Measurements from ENCODE around the gene UNC5A. TPM values are rescaled to one million over a fixed set of nuclear protein-coding genes. Genes with fewer than 3 reads are reported as not detected.

Gene UNC5A
- total RNA-seq, 1 experiment from 2014 or later = 0.13 TPM

DNA sequence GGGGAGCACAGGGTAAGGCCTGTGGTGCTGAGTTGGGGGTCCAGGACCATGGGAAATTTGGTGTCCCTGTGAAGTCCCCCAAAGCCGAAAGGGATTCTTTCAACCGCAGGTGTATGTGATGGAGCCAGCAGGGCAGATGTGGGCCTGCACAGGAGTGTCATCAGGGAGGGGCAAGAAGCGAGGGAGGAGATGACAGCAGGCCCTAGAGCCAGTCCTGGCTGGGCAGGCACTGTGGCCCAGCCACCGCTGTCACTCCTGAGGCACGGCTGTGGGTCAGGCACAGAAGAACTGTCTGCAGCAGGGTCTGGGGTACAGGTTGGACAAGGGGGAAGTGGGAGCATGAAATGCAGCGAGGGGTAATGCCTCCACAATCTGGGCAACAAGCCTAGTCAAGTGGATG is 83.9 kb downstream of the UNC5A start:
- no peak for DNase-seq (ENCODE audit: low read depth, low spot score)
- Histone ChIP-seq H3K4me1 (ENCODE audit: control insufficient read depth, insufficient read depth, low read length) (no peaks in the 10 kb centered on the region), H3K27me3 (ENCODE audit: control insufficient read depth, insufficient read depth, low read length) (no peaks in the 10 kb centered on the region; the same call in 1 of the 2 replicates), H3K36me3 (ENCODE audit: control insufficient read depth, insufficient read depth, low read length) (no peaks in the 10 kb centered on the region), H3K27ac (ENCODE audit: low read length) (no peak overlapping the region), H3K9me3 (ENCODE audit: control insufficient read depth, insufficient read depth, low read depth, low read length) (no peaks in the 10 kb centered on the region), H3K4me3 (ENCODE audit: low read depth in 2 of 2, low read length in 2 of 2) (no peak overlapping the region)
- BruUV-seq (replicated peaks) = no TSS peak
- CTCF ChIA-PET = no interaction called here
- POLR2A ChIA-PET = no interaction called here
- no peak for ATAC-seq
- in situ Hi-C loops (cut with HindIII; ENCODE audit: low pct_unique_long_range_greater_than_20kb, low sequenced_read_pairs) (no loop called here), intact Hi-C loops (cut with micrococcal nuclease; ENCODE audit: unreplicated experiment) (no loop called here)
- no peak for TF ChIP-seq POLR2AphosphoS5 (IDR thresholded peaks at IDR 0.05; ENCODE audit: low read depth, low read length)
- no peak for TF ChIP-seq SIN3A (IDR thresholded peaks at IDR 0.05; ENCODE audit: borderline replicate concordance, insufficient read depth, low read depth, low read length)
- TF ChIP-seq TCF7L2 (IDR thresholded peaks at IDR 0.05; ENCODE audit: low read depth, low read length) = no peak
- TF ChIP-seq, protein P1, sequence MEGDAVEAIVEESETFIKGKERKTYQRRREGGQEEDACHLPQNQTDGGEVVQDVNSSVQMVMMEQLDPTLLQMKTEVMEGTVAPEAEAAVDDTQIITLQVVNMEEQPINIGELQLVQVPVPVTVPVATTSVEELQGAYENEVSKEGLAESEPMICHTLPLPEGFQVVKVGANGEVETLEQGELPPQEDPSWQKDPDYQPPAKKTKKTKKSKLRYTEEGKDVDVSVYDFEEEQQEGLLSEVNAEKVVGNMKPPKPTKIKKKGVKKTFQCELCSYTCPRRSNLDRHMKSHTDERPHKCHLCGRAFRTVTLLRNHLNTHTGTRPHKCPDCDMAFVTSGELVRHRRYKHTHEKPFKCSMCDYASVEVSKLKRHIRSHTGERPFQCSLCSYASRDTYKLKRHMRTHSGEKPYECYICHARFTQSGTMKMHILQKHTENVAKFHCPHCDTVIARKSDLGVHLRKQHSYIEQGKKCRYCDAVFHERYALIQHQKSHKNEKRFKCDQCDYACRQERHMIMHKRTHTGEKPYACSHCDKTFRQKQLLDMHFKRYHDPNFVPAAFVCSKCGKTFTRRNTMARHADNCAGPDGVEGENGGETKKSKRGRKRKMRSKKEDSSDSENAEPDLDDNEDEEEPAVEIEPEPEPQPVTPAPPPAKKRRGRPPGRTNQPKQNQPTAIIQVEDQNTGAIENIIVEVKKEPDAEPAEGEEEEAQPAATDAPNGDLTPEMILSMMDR (IDR thresholded peaks at IDR 0.05) = no peak
- TF ChIP-seq, protein P2, sequence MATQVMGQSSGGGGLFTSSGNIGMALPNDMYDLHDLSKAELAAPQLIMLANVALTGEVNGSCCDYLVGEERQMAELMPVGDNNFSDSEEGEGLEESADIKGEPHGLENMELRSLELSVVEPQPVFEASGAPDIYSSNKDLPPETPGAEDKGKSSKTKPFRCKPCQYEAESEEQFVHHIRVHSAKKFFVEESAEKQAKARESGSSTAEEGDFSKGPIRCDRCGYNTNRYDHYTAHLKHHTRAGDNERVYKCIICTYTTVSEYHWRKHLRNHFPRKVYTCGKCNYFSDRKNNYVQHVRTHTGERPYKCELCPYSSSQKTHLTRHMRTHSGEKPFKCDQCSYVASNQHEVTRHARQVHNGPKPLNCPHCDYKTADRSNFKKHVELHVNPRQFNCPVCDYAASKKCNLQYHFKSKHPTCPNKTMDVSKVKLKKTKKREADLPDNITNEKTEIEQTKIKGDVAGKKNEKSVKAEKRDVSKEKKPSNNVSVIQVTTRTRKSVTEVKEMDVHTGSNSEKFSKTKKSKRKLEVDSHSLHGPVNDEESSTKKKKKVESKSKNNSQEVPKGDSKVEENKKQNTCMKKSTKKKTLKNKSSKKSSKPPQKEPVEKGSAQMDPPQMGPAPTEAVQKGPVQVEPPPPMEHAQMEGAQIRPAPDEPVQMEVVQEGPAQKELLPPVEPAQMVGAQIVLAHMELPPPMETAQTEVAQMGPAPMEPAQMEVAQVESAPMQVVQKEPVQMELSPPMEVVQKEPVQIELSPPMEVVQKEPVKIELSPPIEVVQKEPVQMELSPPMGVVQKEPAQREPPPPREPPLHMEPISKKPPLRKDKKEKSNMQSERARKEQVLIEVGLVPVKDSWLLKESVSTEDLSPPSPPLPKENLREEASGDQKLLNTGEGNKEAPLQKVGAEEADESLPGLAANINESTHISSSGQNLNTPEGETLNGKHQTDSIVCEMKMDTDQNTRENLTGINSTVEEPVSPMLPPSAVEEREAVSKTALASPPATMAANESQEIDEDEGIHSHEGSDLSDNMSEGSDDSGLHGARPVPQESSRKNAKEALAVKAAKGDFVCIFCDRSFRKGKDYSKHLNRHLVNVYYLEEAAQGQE (IDR thresholded peaks at IDR 0.05; ENCODE audit: insufficient read depth in 1 of 2, low read depth in 2 of 2, low read length in 1 of 2) = no peak

GRCh38 chr5:176895831-176896230 is 85.5 kb downstream of the UNC5A start:
- ATAC-seq (no peak), DNase-seq (ENCODE audit: low read depth, low spot score) (no peak)
- TF ChIP-seq, protein P2 (IDR thresholded peaks at IDR 0.05; ENCODE audit: insufficient read depth in 1 of 2, low read depth in 2 of 2, low read length in 1 of 2) = no peak
- TF ChIP-seq, protein P1 (IDR thresholded peaks at IDR 0.05) = no peak
- TF ChIP-seq POLR2AphosphoS5 (IDR thresholded peaks at IDR 0.05; ENCODE audit: low read depth, low read length) (no peak), TCF7L2 (IDR thresholded peaks at IDR 0.05; ENCODE audit: low read depth, low read length) (no peak)
- H3K36me3 ChIP-seq (ENCODE audit: control insufficient read depth, insufficient read depth, low read length) = no peaks in the 10 kb centered on the region
- ChIA-PET POLR2A (no interaction called here), CTCF (no interaction called here)
- in situ Hi-C loops (cut with HindIII; ENCODE audit: low pct_unique_long_range_greater_than_20kb, low sequenced_read_pairs) (no loop called here), intact Hi-C loops (cut with micrococcal nuclease; ENCODE audit: unreplicated experiment) (no loop called here)
- no TSS peak for BruUV-seq (replicated peaks)
- H3K9me3 ChIP-seq (ENCODE audit: control insufficient read depth, insufficient read depth, low read depth, low read length) = no peaks in the 10 kb centered on the region
- H3K27me3 ChIP-seq (ENCODE audit: control insufficient read depth, insufficient read depth, low read length) = no peaks in the 10 kb centered on the region; the same call in 1 of the 2 replicates
- H3K4me3 ChIP-seq (ENCODE audit: low read depth in 2 of 2, low read length in 2 of 2) = no peak overlapping the region
- H3K4me1 ChIP-seq (ENCODE audit: control insufficient read depth, insufficient read depth, low read length) = no peaks in the 10 kb centered on the region
- no peak overlapping the region for H3K27ac ChIP-seq (ENCODE audit: low read length)
